ENCODE data around the gene HDAC4. TPM values are rescaled to one million over a fixed set of nuclear protein-coding genes. Genes with fewer than 3 reads are reported as not detected.

HDAC4 gene
- total and polyA plus RNA-seq, 9 of the 15 experiments (the other 6 are each of a cell fraction or from before 2014, with no cell fraction given), result 0.11 to 20.2 (median 4.0) TPM

GRCh38 chr2:239116456-239117246, 284.2 kb downstream of the HDAC4 start:
- FAIRE-seq (no peak), ATAC-seq (no peak), DNase-seq (ENCODE audit: extremely low read depth in 1 of 4, low spot score in 3 of 4) (no peak)
- TF ChIP-seq MYBL2 (IDR thresholded peaks at IDR 0.05; ENCODE audit: low read depth), result no peak
- no peak for TF ChIP-seq MYBL2 (CRISPR knock-in tag; IDR thresholded peaks at IDR 0.05; ENCODE audit: borderline replicate concordance)
- TF ChIP-seq KAT8 (IDR thresholded peaks at IDR 0.05; ENCODE audit: low read depth), result no peak
- TF ChIP-seq FOXK2 (conservative IDR thresholded peaks at IDR 0.05 in 1 of 2, IDR thresholded peaks at IDR 0.05 in 1 of 2; ENCODE audit: low read depth in 2 of 2), result no peak
- TF ChIP-seq MXD1 (CRISPR knock-in tag; IDR thresholded peaks at IDR 0.05; ENCODE audit: borderline replicate concordance, poor library complexity, severe bottlenecking), result no peak
- no peak for TF ChIP-seq CREB5 (CRISPR knock-in tag; IDR thresholded peaks at IDR 0.05)
- no peak for TF ChIP-seq SMARCC2 (IDR thresholded peaks at IDR 0.05; ENCODE audit: low read depth)
- TF ChIP-seq MLX (CRISPR knock-in tag; conservative IDR thresholded peaks at IDR 0.05), result no peak
- TF ChIP-seq POLR2B (IDR thresholded peaks at IDR 0.05; ENCODE audit: low read depth, partially characterized antibody), result no peak
- no peak for TF ChIP-seq ATF3 (IDR thresholded peaks at IDR 0.05)
- TF ChIP-seq ATF3 (CRISPR knock-in tag; conservative IDR thresholded peaks at IDR 0.05), result no peak
- TF ChIP-seq KAT2B (IDR thresholded peaks at IDR 0.05; ENCODE audit: low read depth, low read length), result no peak
- TF ChIP-seq POLR3G (IDR thresholded peaks at IDR 0.05; ENCODE audit: extremely low read depth, insufficient read length, insufficient replicate concordance), result no peak
- TF ChIP-seq SAP30 (IDR thresholded peaks at IDR 0.05; ENCODE audit: borderline replicate concordance, insufficient read depth, low read depth, low read length, poor library complexity, severe bottlenecking), result no peak
- no peak overlapping the region for H3K9ac ChIP-seq (ENCODE audit: insufficient read depth in 1 of 2, low read depth in 2 of 2, low read length in 2 of 2)
- H3K4me2 ChIP-seq (ENCODE audit: insufficient read depth, low read length), result no peak overlapping the region
- H3K27me3 ChIP-seq (ENCODE audit: control insufficient read depth in 2 of 2, insufficient read depth in 2 of 2, low read length in 2 of 2), result no peaks in the 10 kb centered on the region
- no peak overlapping the region for H3K27ac ChIP-seq (ENCODE audit: extremely low read depth, low read depth, low read length)
- no peaks in the 10 kb centered on the region for H3K9me3 ChIP-seq (replicated peaks; ENCODE audit: control insufficient read depth, insufficient read depth, low read depth, low read length)
- H3K4me3 ChIP-seq, result no peak overlapping the region
- BruUV-seq (replicated peaks), result no TSS peak
- H3K36me3 ChIP-seq (ENCODE audit: control insufficient read depth, insufficient read depth, low read length), result no peaks in the 10 kb centered on the region
- POLR2A ChIA-PET, result interaction anchor here (0.5 to 0.8 kb wide), 2 partner anchors 12 to 164 kb away, joined by 3 read pairs; no protein-coding TSS in a partner anchor
- in situ Hi-C loops (cut with MboI) (no loop called here), intact Hi-C loops (cut with micrococcal nuclease) (no loop called here)
- peaks cover 0 to 3% of the 10 kb centered on the region in 2 experiments; a peak in 1 of 5 replicates for H3K4me1 ChIP-seq (replicated peaks in 1 of 2; ENCODE audit: control insufficient read depth in 2 of 2, insufficient read depth in 2 of 2, low read length in 2 of 2)
- H2AFZ ChIP-seq (ENCODE audit: low read depth, low read length), result no peak overlapping the region
- H3K9me1 ChIP-seq (ENCODE audit: control insufficient read depth, insufficient read depth, low read length), result no peaks in the 10 kb centered on the region
- H3K79me2 ChIP-seq (ENCODE audit: control insufficient read depth, insufficient read depth, low read length), result no peaks in the 10 kb centered on the region
- H4K20me1 ChIP-seq (replicated peaks; ENCODE audit: control insufficient read depth, insufficient read depth, low read length), result no peaks in the 10 kb centered on the region
- WGBS (ENCODE audit: insufficient coverage, low coverage, missing lambda C conversion rate), result 51% methylated on average over 14 of the region's 25 CpGs
- CTCF ChIA-PET (ENCODE audit: low intra/inter-chr PET ratio), result no interaction called here
